HG02571 (cell line): ENCODE measurements around the gene MROH8.

Experiments used
- ATAC-seq: cut with Tn5 transposase; IDR thresholded peaks from one replicate; pipeline ENCODE4 v1.9.1; 2021; ENCODE audit warnings: mild to moderate bottlenecking, moderate library complexity; ENCODE audit not compliant: unreplicated experiment

MROH8 gene

GRCh38 chr20:37178839-37179682 lies at the start of gene MROH8, which contains the start of gene RPN2:
Gene MROH8, minus strand, starts transcription at chr20:37179548.
Gene RPN2, plus strand, starts transcription at chr20:37179330. Its CDS starts 27 bp downstream, at chr20:37179357.
- ATAC-seq = peak; percentile 95

GRCh38 chr20:37228656-37229055 lies 49.3 kb upstream of the MROH8 start:
- no peak for ATAC-seq

GRCh38 chr20:37228082-37228481 lies 48.7 kb upstream of the MROH8 start:
- no peak for ATAC-seq

- ATAC-seq = no peak
These were observed 47.5 kb upstream of the MROH8 start for GRCh38 chr20:37226889-37227288.

GRCh38 chr20:37225146-37225545 lies 45.8 kb upstream of the MROH8 start:
- ATAC-seq = no peak

- ATAC-seq = no peak
These were observed 43.7 kb upstream of the MROH8 start for GRCh38 chr20:37223053-37223452.

- ATAC-seq = no peak
These were observed 42.7 kb upstream of the MROH8 start for GRCh38 chr20:37222086-37222485.

- no peak for ATAC-seq
These were observed 41.4 kb upstream of the MROH8 start for GRCh38 chr20:37220731-37221130.

GRCh38 chr20:37219751-37220668 lies 40.7 kb upstream of the MROH8 start:
- no peak for ATAC-seq

GRCh38 chr20:37218976-37219375 lies 39.6 kb upstream of the MROH8 start:
- no peak for ATAC-seq

- no peak for ATAC-seq
These were observed 39.1 kb upstream of the MROH8 start for GRCh38 chr20:37218441-37218840.

- no peak for ATAC-seq
These were observed 30.4 kb upstream of the MROH8 start for GRCh38 chr20:37209661-37210314.

- ATAC-seq = no peak
These were observed 29.8 kb upstream of the MROH8 start for GRCh38 chr20:37209193-37209592.

- no peak for ATAC-seq
These were observed 27.8 kb upstream of the MROH8 start for GRCh38 chr20:37207171-37207570.

- ATAC-seq = no peak
These were observed 26.4 kb upstream of the MROH8 start for GRCh38 chr20:37205794-37206193.

- no peak for ATAC-seq
These were observed 25.8 kb upstream of the MROH8 start for GRCh38 chr20:37205130-37205529.

GRCh38 chr20:37204056-37204455 lies 24.7 kb upstream of the MROH8 start:
- no peak for ATAC-seq

GRCh38 chr20:37202267-37202943 lies 23.1 kb upstream of the MROH8 start:
- no peak for ATAC-seq

GRCh38 chr20:37201827-37202162 lies 22.4 kb upstream of the MROH8 start:
- no peak for ATAC-seq

GRCh38 chr20:37200926-37201826 lies 21.8 kb upstream of the MROH8 start:
- ATAC-seq = no peak
